Right lobe of liver (tissue), 4 donors: Measurements from ENCODE around the gene LIN9.

Experiments
- CTCF ChIP-seq, 4 donors: fragments of 200-600 bp in 3 of 4; fragments of 450-650 bp in 1 of 4; IDR thresholded peaks; one replicate each; pipeline versions ENCODE4 v1.5.1 to v1.8.0; 2016 to 2022; ENCODE audit warnings: antibody characterized with exemption in 4 of 4, mild to moderate bottlenecking in 2 of 4
- POLR2A ChIP-seq: fragments of 450-650 bp; IDR thresholded peaks from one replicate; pipeline ENCODE4 v1.6.1; 2017; ENCODE audit warnings: antibody characterized with exemption, mild to moderate bottlenecking
- donor health status: DM: no; HTN: no; CAD: no.
- donor health status: DM: no; HTN: no; CAD: no.
- donor health status: DM: no; HTN: yes; CAD: no.

GRCh38 chr1:226304291-226304955, 4.5 kb downstream of the LIN9 start:
- TF ChIP-seq CTCF (IDR thresholded peaks at IDR 0.05): no peak
- TF ChIP-seq POLR2A: no peak
